HG03520 (cell line): ENCODE data around the gene RNF148.

Source experiments
- ATAC-seq: cut with Tn5 transposase; IDR thresholded peaks from one replicate; pipeline ENCODE4 v1.9.1; 2021; ENCODE audit warnings: mild to moderate bottlenecking, moderate library complexity; ENCODE audit not compliant: unreplicated experiment

The RNF148 gene, protein sequence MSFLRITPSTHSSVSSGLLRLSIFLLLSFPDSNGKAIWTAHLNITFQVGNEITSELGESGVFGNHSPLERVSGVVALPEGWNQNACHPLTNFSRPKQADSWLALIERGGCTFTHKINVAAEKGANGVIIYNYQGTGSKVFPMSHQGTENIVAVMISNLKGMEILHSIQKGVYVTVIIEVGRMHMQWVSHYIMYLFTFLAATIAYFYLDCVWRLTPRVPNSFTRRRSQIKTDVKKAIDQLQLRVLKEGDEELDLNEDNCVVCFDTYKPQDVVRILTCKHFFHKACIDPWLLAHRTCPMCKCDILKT

GRCh38 chr7:122702872-122703510, at the start of gene RNF148:
Gene RNF148, minus strand, starts transcription at chr7:122702922. Its CDS starts 172 bp downstream, at chr7:122702750.
- ATAC-seq, result no peak

DNA sequence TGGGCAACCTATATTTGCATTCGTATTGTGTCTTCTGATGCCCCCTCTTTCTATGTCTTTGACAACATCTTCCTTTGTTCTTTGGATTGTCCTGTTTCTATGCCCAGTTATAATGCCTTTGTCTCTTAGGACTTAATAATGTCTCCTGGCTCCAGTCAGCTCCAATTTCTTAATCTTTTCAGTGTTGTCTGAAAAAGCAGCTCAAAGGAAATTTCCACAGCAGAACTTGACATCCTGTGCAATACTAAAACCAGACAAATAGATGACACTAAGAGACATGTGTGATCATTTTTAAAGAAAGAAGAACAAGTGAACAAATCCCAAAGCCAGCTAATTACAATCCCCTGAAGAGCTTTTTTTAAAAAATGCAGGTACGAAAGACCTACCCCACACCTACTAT, 47.7 kb upstream of the RNF148 start:
- no peak for ATAC-seq

- ATAC-seq, result no peak
These were observed 45.5 kb upstream of the RNF148 start for GRCh38 chr7:122748195-122748594.

DNA sequence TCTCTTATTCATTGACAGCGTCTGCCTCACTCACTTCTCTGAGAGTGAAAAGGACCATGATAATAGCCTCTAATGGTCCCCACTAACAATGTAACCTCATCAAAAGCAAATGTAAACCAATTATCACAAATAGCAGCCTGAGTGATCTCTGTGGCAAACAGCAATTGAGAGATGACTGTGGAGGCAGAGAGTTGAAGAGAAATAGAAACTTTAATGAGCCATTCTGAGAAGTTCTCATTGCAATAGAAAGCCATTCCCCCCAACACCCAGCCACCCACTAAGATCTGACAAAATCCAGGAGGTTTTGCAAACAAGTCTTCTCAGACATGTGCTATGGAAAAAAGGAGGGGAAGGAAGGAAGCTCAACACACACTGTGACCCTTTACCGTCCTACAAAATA, 44.2 kb upstream of the RNF148 start:
- no peak for ATAC-seq

DNA sequence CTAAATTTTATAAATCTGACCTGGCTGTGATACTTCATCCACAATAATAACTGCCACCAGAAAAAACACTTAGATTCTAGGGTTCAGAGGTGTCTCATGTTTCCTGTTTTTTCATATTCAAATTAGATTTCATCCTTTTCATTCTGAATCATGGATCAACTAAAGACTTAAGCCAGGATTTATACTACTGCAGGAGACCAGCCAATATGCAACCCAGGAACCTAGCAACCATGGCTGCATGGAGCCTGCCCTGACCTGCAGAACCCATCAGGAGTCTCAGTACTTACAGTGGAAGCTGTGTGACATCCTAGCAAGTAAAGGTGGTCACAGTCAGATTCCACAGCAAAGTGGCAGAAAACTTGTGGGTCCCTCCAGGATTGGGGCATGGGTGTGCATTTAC, 40.5 kb upstream of the RNF148 start:
- ATAC-seq, result no peak

- no peak for ATAC-seq
These were observed 36.2 kb upstream of the RNF148 start for GRCh38 chr7:122738947-122739346.

- ATAC-seq, result no peak
These were observed 33.5 kb upstream of the RNF148 start for GRCh38 chr7:122736183-122736582.

- no peak for ATAC-seq
These were observed 25.0 kb upstream of the RNF148 start for GRCh38 chr7:122727759-122728158.

- no peak for ATAC-seq
These were observed 24.6 kb upstream of the RNF148 start for GRCh38 chr7:122727354-122727753.

- no peak for ATAC-seq
These were observed 24.2 kb upstream of the RNF148 start for GRCh38 chr7:122726881-122727280.

DNA sequence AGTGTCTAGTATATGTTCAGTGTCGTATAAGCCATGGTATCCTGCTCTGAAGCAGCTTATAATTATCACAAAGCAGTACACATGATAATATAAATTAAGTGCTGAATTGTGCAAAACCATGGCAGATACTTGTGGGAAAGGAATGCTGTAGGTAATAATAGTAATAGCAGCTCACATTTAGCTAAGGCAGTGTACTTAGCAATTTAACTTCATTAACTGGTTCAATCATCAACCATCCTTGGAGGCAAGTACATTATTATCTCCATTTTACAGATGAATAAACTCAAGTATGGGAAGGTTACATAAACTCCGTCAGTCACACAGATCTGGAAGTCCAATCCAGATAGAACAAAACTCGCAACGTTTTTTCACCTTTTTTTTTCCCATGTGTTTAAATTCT, 21.6 kb upstream of the RNF148 start:
- no peak for ATAC-seq

- ATAC-seq, result no peak
These were observed 16.4 kb upstream of the RNF148 start for GRCh38 chr7:122719010-122719578.

- ATAC-seq, result no peak
These were observed 14.8 kb upstream of the RNF148 start for GRCh38 chr7:122717356-122718089.

- ATAC-seq, result no peak
These were observed 12.5 kb upstream of the RNF148 start for GRCh38 chr7:122715183-122715582.

- ATAC-seq, result no peak
These were observed 8.2 kb upstream of the RNF148 start for GRCh38 chr7:122710916-122711315.

GRCh38 chr7:122709930-122710646, 7.4 kb upstream of the RNF148 start:
- no peak for ATAC-seq

- no peak for ATAC-seq
These were observed 4.1 kb upstream of the RNF148 start for GRCh38 chr7:122706836-122707235.

DNA sequence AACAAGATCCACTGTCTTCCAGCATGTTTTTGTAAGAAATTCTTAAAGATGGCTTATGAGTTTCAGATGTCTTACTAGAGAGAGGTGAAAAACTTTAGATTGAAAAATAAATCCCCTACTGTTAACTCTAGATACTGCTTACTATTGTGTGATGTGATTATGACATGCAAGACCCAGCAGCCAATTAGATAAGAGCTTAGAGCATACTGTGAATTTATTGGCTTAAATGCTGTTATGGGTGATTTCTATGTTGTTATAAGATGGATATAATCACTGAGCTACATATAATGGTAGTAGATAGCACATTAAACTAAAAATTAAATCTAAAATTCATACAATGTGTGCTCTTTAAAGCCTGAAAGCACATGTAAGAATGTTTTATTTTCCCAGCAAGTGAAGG, 3.7 kb downstream of the RNF148 start, which contains the start of gene RNF133:
Gene RNF133 (minus strand): TSS at position 101 of the 400 bp plus-strand sequence. CDS start 199 bp downstream, outside the sequence.
- no peak for ATAC-seq

DNA sequence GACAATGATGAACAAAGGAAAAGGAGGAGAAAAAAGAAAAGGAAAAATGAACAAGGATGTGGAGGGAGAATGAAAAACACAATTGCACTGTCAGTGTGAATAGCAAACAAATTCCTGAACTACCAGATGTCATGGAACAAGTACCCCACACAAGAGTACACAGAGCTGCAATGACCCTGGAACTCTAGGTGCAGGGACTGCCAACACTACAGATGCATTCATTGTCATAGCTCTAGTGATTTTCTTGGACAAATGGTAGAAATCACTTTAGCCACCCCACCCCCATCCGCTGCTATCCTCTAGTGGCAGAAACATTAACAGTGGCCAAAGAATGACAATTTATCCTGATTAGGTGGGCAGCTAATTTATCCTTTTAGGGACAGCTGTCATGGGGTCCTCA, 6.9 kb downstream of the RNF148 start:
- ATAC-seq, result no peak

DNA sequence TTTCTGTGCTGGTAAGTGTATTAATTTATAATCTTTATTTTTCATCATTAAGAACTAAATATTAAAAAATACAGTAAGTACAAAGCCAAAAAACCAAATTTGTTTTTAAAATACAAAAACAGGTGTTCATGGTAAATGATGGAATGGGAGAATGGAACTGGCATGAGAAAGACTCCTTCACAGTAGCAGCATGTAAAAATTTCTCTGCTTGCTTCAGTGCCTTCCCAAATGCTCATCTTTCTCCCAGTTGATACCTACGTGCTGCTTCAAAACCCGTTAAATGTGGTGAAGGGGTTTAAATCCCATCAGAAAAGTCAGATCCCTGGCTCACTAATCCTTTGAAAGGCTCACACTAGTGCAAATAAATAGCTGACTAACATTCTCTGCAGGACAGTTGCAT, 8.0 kb downstream of the RNF148 start:
- ATAC-seq, result no peak

- ATAC-seq, result no peak
These were observed 9.9 kb downstream of the RNF148 start for GRCh38 chr7:122692769-122693309.
